Body of pancreas (tissue), 4 donors: ENCODE results near the gene LPCAT1.

ENCODE experiments used
- CTCF ChIP-seq, 7 experiments: fragments of 450-650 bp in 4 of 7; fragments of 200-600 bp in 3 of 7; sonication (generic) in 3 of 7; IDR thresholded peaks; one replicate each; pipeline ENCODE4 v1.5.1; 2016 to 2019; ENCODE audit warnings: antibody characterized with exemption in 7 of 7
- POLR2A ChIP-seq, 3 donors: fragments of 450-650 bp; IDR thresholded peaks; one replicate each; pipeline ENCODE4 v1.6.1; 2016; ENCODE audit warnings: antibody characterized with exemption in 3 of 3, mild to moderate bottlenecking in 2 of 3

GRCh38 chr5:1526190-1526631 lies 2.5 kb upstream of the LPCAT1 start:
- no peak for TF ChIP-seq CTCF (IDR thresholded peaks at IDR 0.05)
- TF ChIP-seq POLR2A (IDR thresholded peaks at IDR 0.05): no peak
